ENCODE results near the gene CHMP2A. TPM values are rescaled to one million over a fixed set of nuclear protein-coding genes. Genes with fewer than 3 reads are reported as not detected.

The CHMP2A gene
- total and polyA plus RNA-seq, 2 of the 13 experiments (the other 11 are each of a cell fraction or from before 2014, with no cell fraction given) = 49.7 to 55.0 TPM

GRCh38 chr19:58572818-58573657 lies 18.1 kb upstream of the CHMP2A start, which contains the start of gene MZF1 (continued):
- TF ChIP-seq ZBTB14 (CRISPR knock-in tag; IDR thresholded peaks at IDR 0.05) = no peak
- peak; percentile 89; the same call in 1 of the 2 replicates for TF ChIP-seq ZNF776 (CRISPR knock-in tag; IDR thresholded peaks at IDR 0.05)
- TF ChIP-seq MEF2D (CRISPR knock-in tag; IDR thresholded peaks at IDR 0.05) = peak; percentile 75
- TF ChIP-seq ZNF564 (CRISPR knock-in tag; IDR thresholded peaks at IDR 0.05) = no peak
- TF ChIP-seq BATF2 (CRISPR knock-in tag; IDR thresholded peaks at IDR 0.05) = no peak
- no peak for TF ChIP-seq MTF2 (CRISPR knock-in tag; IDR thresholded peaks at IDR 0.05; ENCODE audit: borderline replicate concordance)
- peak; percentile 31; the same call in 1 of the 2 replicates for TF ChIP-seq ARID5B (CRISPR knock-in tag; IDR thresholded peaks at IDR 0.05)
- no peak for TF ChIP-seq SRF (IDR thresholded peaks at IDR 0.05; ENCODE audit: low read depth, low read length)
- peak; percentile 87 for TF ChIP-seq DMAP1 (CRISPR knock-in tag; IDR thresholded peaks at IDR 0.05)
- peak; percentile 97 for TF ChIP-seq GMEB1 (CRISPR knock-in tag; IDR thresholded peaks at IDR 0.05; ENCODE audit: borderline replicate concordance)
- TF ChIP-seq ZMAT3 (CRISPR knock-in tag; conservative IDR thresholded peaks at IDR 0.05) = no peak
- peak; percentile 50 for TF ChIP-seq CTCF (CRISPR knock-in tag; IDR thresholded peaks at IDR 0.05)
- TF ChIP-seq ARID3A (IDR thresholded peaks at IDR 0.05; ENCODE audit: low read depth, low read length) = peak; percentile 9; the same call in 1 of the 2 replicates
- TF ChIP-seq ZNF792 (CRISPR knock-in tag; IDR thresholded peaks at IDR 0.05) = peak; percentile 51; the same call in 1 of the 2 replicates
- TF ChIP-seq TRAFD1 (CRISPR knock-in tag; IDR thresholded peaks at IDR 0.05; ENCODE audit: borderline replicate concordance) = peak; percentile 70; the same call in 1 of the 2 replicates
